ENCODE data around the gene TINCR.
"Not testable (repeated sequence)": the region's sequence is repeated elsewhere in the genome, so short reads cannot be mapped to it uniquely, and the experiment has no call there.

The TINCR gene

GRCh38 chr19:5558101-5558621 is 9.6 kb downstream of the TINCR start:
- DNase-seq (ENCODE audit: low read depth) = no peak

GRCh38 chr19:5557691-5558090 is 10.1 kb downstream of the TINCR start:
- no peak for DNase-seq (ENCODE audit: low read depth)

- no peak for DNase-seq (ENCODE audit: low read depth)
Observed at GRCh38 chr19:5554828-5555227, 12.9 kb downstream of the TINCR start.

- DNase-seq (ENCODE audit: low read depth) = no peak
Observed at GRCh38 chr19:5553892-5554291, 13.9 kb downstream of the TINCR start.

GRCh38 chr19:5547881-5548280 is 19.9 kb downstream of the TINCR start:
- no peak for DNase-seq (ENCODE audit: low read depth)

GRCh38 chr19:5545984-5546383 is 21.8 kb downstream of the TINCR start:
- DNase-seq (ENCODE audit: low read depth) = no peak

GRCh38 chr19:5545051-5545450 is 22.7 kb downstream of the TINCR start:
- DNase-seq (ENCODE audit: low read depth) = no peak

- no peak for DNase-seq (ENCODE audit: low read depth)
Observed at GRCh38 chr19:5542665-5543064, 25.1 kb downstream of the TINCR start.

GRCh38 chr19:5541456-5541855 is 26.3 kb downstream of the TINCR start:
- no peak for DNase-seq (ENCODE audit: low read depth)

GRCh38 chr19:5540208-5540607 is 27.5 kb downstream of the TINCR start:
- no peak for DNase-seq (ENCODE audit: low read depth)

- no peak for DNase-seq (ENCODE audit: low read depth)
Observed at GRCh38 chr19:5537870-5538269, 29.9 kb downstream of the TINCR start.

GRCh38 chr19:5536982-5537579 is 30.7 kb downstream of the TINCR start:
- DNase-seq (ENCODE audit: low read depth) = not testable (repeated sequence)

- DNase-seq (ENCODE audit: low read depth) = no peak
Observed at GRCh38 chr19:5536337-5536894, 31.3 kb downstream of the TINCR start.

GRCh38 chr19:5534787-5535586 is 32.8 kb downstream of the TINCR start:
- DNase-seq (ENCODE audit: low read depth) = no peak

- DNase-seq (ENCODE audit: low read depth) = no peak
Observed at GRCh38 chr19:5533257-5533656, 34.5 kb downstream of the TINCR start.

GRCh38 chr19:5530701-5531100 is 37.1 kb downstream of the TINCR start:
- no peak for DNase-seq (ENCODE audit: low read depth)

- no peak for DNase-seq (ENCODE audit: low read depth)
Observed at GRCh38 chr19:5526691-5527090, 41.1 kb downstream of the TINCR start.

- DNase-seq (ENCODE audit: low read depth) = no peak
Observed at GRCh38 chr19:5524081-5524480, 43.7 kb downstream of the TINCR start.

- DNase-seq (ENCODE audit: low read depth) = no peak
Observed at GRCh38 chr19:5522106-5522505, 45.6 kb downstream of the TINCR start.

GRCh38 chr19:5520501-5520900 is 47.3 kb downstream of the TINCR start:
- DNase-seq (ENCODE audit: low read depth) = no peak

GRCh38 chr19:5519076-5519475 is 48.7 kb downstream of the TINCR start:
- DNase-seq (ENCODE audit: low read depth) = no peak

GRCh38 chr19:5515737-5516136 is 52.0 kb downstream of the TINCR start:
- no peak for DNase-seq (ENCODE audit: low read depth)

GRCh38 chr19:5514001-5514400 is 53.8 kb downstream of the TINCR start:
- DNase-seq (ENCODE audit: low read depth) = no peak

Measured in fibroblast of gingiva (primary cell).